SK-N-SH (cell line): Measurements from ENCODE around the gene TBC1D1.

ENCODE experiments used
- CTCF ChIP-seq: fragments of 200-600 bp; sonication (generic); IDR thresholded peaks from 2 replicates; pipeline ENCODE4 v1.6.1; 2017; ENCODE audit warnings: antibody characterized with exemption, mild to moderate bottlenecking, moderate library complexity
- EP300 ChIP-seq, 2 experiments: IDR thresholded peaks; 2 replicates each; pipeline versions ENCODE4 v1.4.0 to v1.6.1; 2012; ENCODE audit warnings: borderline replicate concordance in 1 of 2, low read depth in 1 of 2, low read length in 1 of 2
- EZH2phosphoT487 ChIP-seq: fragments of 200-600 bp; sonication (generic); IDR thresholded peaks from 2 replicates; pipeline ENCODE4 v1.6.1; 2017; ENCODE audit warnings: low read depth, mixed run types, mild to moderate bottlenecking, antibody characterized with exemption, moderate library complexity, borderline replicate concordance
- FOSL2 ChIP-seq: IDR thresholded peaks from 2 replicates; pipeline ENCODE4 v1.4.0; 2012; ENCODE audit warnings: low read depth, mild to moderate bottlenecking, moderate library complexity, borderline replicate concordance
- GABPA ChIP-seq: IDR thresholded peaks from 2 replicates; pipeline ENCODE4 v1.4.0; 2012; ENCODE audit warnings: low read depth, mild to moderate bottlenecking
- JUND ChIP-seq: IDR thresholded peaks from 2 replicates; pipeline ENCODE4 v1.4.0; 2012
- MAX ChIP-seq: IDR thresholded peaks from 2 replicates; pipeline ENCODE4 v1.4.0; 2012; ENCODE audit warnings: low read depth
- MXI1 ChIP-seq: IDR thresholded peaks from 2 replicates; pipeline ENCODE4 v1.6.1; 2012; ENCODE audit warnings: mild to moderate bottlenecking, low read depth, low read length, improper control_type of control experiment
- NRF1 ChIP-seq: IDR thresholded peaks from 2 replicates; pipeline ENCODE4 v1.6.1; 2012; ENCODE audit warnings: low read depth, mild to moderate bottlenecking, low read length
- POLR2AphosphoS5 ChIP-seq: IDR thresholded peaks from 2 replicates; pipeline ENCODE4 v1.6.1; 2012; ENCODE audit warnings: low read depth, low read length
- RAD21 ChIP-seq: IDR thresholded peaks from 2 replicates; pipeline ENCODE4 v1.6.1; 2012; ENCODE audit warnings: mild to moderate bottlenecking, low read length
- RXRA ChIP-seq: IDR thresholded peaks from 2 replicates; pipeline ENCODE4 v1.4.0; 2012; ENCODE audit warnings: low read depth, mild to moderate bottlenecking, borderline replicate concordance
- YY1 ChIP-seq: IDR thresholded peaks from 2 replicates; pipeline ENCODE4 v1.4.0; 2012; ENCODE audit warnings: low read depth, mild to moderate bottlenecking
- TF ChIP-seq, protein P1 (sequence below): fragments of 150-350 bp; IDR thresholded peaks from 2 replicates; pipeline ENCODE4 v1.6.1; 2017; ENCODE audit warnings: antibody characterized with exemption, low read length, low read depth, borderline replicate concordance

GRCh38 chr4:37967736-37968135 is 76.9 kb downstream of the TBC1D1 start:
- no peak for TF ChIP-seq EP300 (IDR thresholded peaks at IDR 0.05; ENCODE audit: borderline replicate concordance in 1 of 2, low read depth in 1 of 2, low read length in 1 of 2)
- TF ChIP-seq FOSL2: no peak
- TF ChIP-seq EZH2phosphoT487: no peak
- TF ChIP-seq RAD21: no peak
- no peak for TF ChIP-seq GABPA
- no peak for TF ChIP-seq MAX
- TF ChIP-seq YY1: no peak
- no peak for TF ChIP-seq CTCF
- no peak for TF ChIP-seq JUND
- no peak for TF ChIP-seq POLR2AphosphoS5
- TF ChIP-seq, protein P1, sequence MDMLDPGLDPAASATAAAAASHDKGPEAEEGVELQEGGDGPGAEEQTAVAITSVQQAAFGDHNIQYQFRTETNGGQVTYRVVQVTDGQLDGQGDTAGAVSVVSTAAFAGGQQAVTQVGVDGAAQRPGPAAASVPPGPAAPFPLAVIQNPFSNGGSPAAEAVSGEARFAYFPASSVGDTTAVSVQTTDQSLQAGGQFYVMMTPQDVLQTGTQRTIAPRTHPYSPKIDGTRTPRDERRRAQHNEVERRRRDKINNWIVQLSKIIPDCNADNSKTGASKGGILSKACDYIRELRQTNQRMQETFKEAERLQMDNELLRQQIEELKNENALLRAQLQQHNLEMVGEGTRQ: no peak
- no peak for TF ChIP-seq RXRA
- TF ChIP-seq MXI1: no peak
- no peak for TF ChIP-seq NRF1
